Osteocyte (in vitro differentiated cells): ENCODE measurements around the gene OAS2. TPM values are rescaled to one million over a fixed set of nuclear protein-coding genes. Genes with fewer than 3 reads are reported as not detected.

Experiments
- DNase-seq: peaks from one replicate; pipeline ENCODE4 v3.0.0; 2021; ENCODE audit warnings: mixed read lengths; ENCODE audit not compliant: unreplicated experiment; ENCODE audit errors: extremely low spot score
- H3K27ac Mint-ChIP-seq: one replicate; pipeline ENCODE4 v1.8.0; 2021; ENCODE audit warnings: mild to moderate bottlenecking, mixed read lengths; ENCODE audit not compliant: unreplicated experiment
- H3K27me3 Mint-ChIP-seq: one replicate; pipeline ENCODE4 v1.8.0; 2021; ENCODE audit warnings: mixed read lengths; ENCODE audit not compliant: unreplicated experiment
- H3K36me3 Mint-ChIP-seq: one replicate; pipeline ENCODE4 v1.8.0; 2021; ENCODE audit warnings: mixed read lengths; ENCODE audit not compliant: unreplicated experiment
- H3K4me1 Mint-ChIP-seq: one replicate; pipeline ENCODE4 v1.8.0; 2021; ENCODE audit warnings: mixed read lengths; ENCODE audit not compliant: unreplicated experiment
- H3K4me3 Mint-ChIP-seq: one replicate; pipeline ENCODE4 v1.8.0; 2021; ENCODE audit warnings: mild to moderate bottlenecking, moderate library complexity, mixed read lengths; ENCODE audit not compliant: unreplicated experiment
- H3K9me3 Mint-ChIP-seq: one replicate; pipeline ENCODE4 v1.8.0; 2021; ENCODE audit warnings: mixed read lengths; ENCODE audit not compliant: unreplicated experiment
- CTCF ChIP-seq: fragments of 200-600 bp; sonication (generic); IDR thresholded peaks from 2 replicates; pipeline ENCODE4 v1.5.0; 2021; ENCODE audit warnings: antibody characterized with exemption, mild to moderate bottlenecking, moderate library complexity
- total RNA-seq: library from RNA; stranded (reverse); gene quantifications from 2 replicates; pipeline ENCODE4 v1.2.1, GENCODE V29; 2021

OAS2 gene
- total RNA-seq, 1 donor from 2014 or later = not detected

- H3K27me3 Mint-ChIP-seq = peaks cover 14% of the 10 kb centered on the region
- DNase-seq = no peak
- TF ChIP-seq CTCF = no peak
- H3K4me1 Mint-ChIP-seq = no peaks in the 10 kb centered on the region
- H3K4me3 Mint-ChIP-seq = no peak overlapping the region
- no peaks in the 10 kb centered on the region for H3K36me3 Mint-ChIP-seq
- no peaks in the 10 kb centered on the region for H3K9me3 Mint-ChIP-seq
- no peak overlapping the region for H3K27ac Mint-ChIP-seq
Observed at GRCh38 chr12:113000433-113000832, 22.1 kb downstream of the OAS2 start.

GRCh38 chr12:113002155-113002554 is 23.8 kb downstream of the OAS2 start:
- no peak for TF ChIP-seq CTCF
- H3K4me1 Mint-ChIP-seq = no peaks in the 10 kb centered on the region
- H3K27me3 Mint-ChIP-seq = peaks cover 9% of the 10 kb centered on the region
- no peaks in the 10 kb centered on the region for H3K9me3 Mint-ChIP-seq
- H3K4me3 Mint-ChIP-seq = no peak overlapping the region
- H3K36me3 Mint-ChIP-seq = no peaks in the 10 kb centered on the region
- DNase-seq = no peak
- no peak overlapping the region for H3K27ac Mint-ChIP-seq

GRCh38 chr12:113002676-113003075 is 24.4 kb downstream of the OAS2 start:
- DNase-seq = no peak
- Mint-ChIP-seq H3K4me3 (no peak overlapping the region), H3K4me1 (no peaks in the 10 kb centered on the region), H3K27me3 (peaks cover 4% of the 10 kb centered on the region), H3K9me3 (no peaks in the 10 kb centered on the region), H3K36me3 (no peaks in the 10 kb centered on the region), H3K27ac (no peak overlapping the region)
- TF ChIP-seq CTCF = no peak

- Mint-ChIP-seq H3K4me3 (no peak overlapping the region), H3K27me3 (peaks cover 8% of the 10 kb centered on the region)
Observed at GRCh38 chr12:113003636-113004035, 25.3 kb downstream of the OAS2 start.

GRCh38 chr12:113005762-113006161 is 27.4 kb downstream of the OAS2 start:
- Mint-ChIP-seq H3K27me3 (peaks cover 12% of the 10 kb centered on the region), H3K27ac (no peak overlapping the region), H3K4me1 (no peaks in the 10 kb centered on the region), H3K9me3 (no peaks in the 10 kb centered on the region), H3K4me3 (no peak overlapping the region), H3K36me3 (no peaks in the 10 kb centered on the region)
- peak; percentile 19 for TF ChIP-seq CTCF
- DNase-seq = no peak

More at GRCh38 chr12:113003636-113004035, 25.3 kb downstream of the OAS2 start:
- Mint-ChIP-seq H3K4me1 (no peaks in the 10 kb centered on the region), H3K27ac (no peak overlapping the region), H3K36me3 (no peaks in the 10 kb centered on the region), H3K9me3 (no peaks in the 10 kb centered on the region)
- DNase-seq = no peak
- no peak for TF ChIP-seq CTCF
